K562 (cell line): ENCODE measurements around the gene HDAC10. TPM values are rescaled to one million over a fixed set of nuclear protein-coding genes. Genes with fewer than 3 reads are reported as not detected.

Experiments used
- ATAC-seq: fragments of 200-7000 bp; cut with Tn5 transposase; 3 replicates; pipeline ENCODE4 v1.9.1; 2020; ENCODE audit warnings: moderate library complexity
- BruUV-seq: library from RNA; stranded (reverse); fragments of 400-500 nt; replicated peaks from 2 replicates; lab custom pipeline; 2021; lab: Mats Ljungman, UMichigan
- CTCF ChIA-PET: fragments of 300-600 bp; formaldehyde crosslinking; extraction: SDS; loops from one replicate; lab custom pipeline; 2021; ENCODE audit warnings: low intra/inter-chr PET ratio; lab: Yijun Ruan, JAX
- POLR2A ChIA-PET: fragments of 300-600, 350-650 bp; sonication (Branson Sonifier 250); formaldehyde crosslinking; extraction: SDS; loops from one replicate; lab custom pipeline; 2021; ENCODE audit warnings: antibody characterized with exemption, inconsistent platforms; lab: Yijun Ruan, JAX
- DNase-seq, 4 experiments: peaks; one replicate each; pipeline versions ENCODE4 v3.0.0 to v3.0.0-alpha.2; 2011 to 2018; ENCODE audit warnings: low spot score in 3 of 4, mixed read lengths in 3 of 4; ENCODE audit errors: extremely low read depth in 1 of 4
- FAIRE-seq: peaks from 2 replicates; lab custom pipeline; 2011; peaks lifted over from hg19 to GRCh38; lab: Jason Lieb, UNC
- H2AFZ ChIP-seq: 2 replicates; pipeline ENCODE4 v1.6.0; 2011; ENCODE audit warnings: low read depth, low read length, control low read depth, inconsistent platforms
- H3K27ac ChIP-seq: fragments of 200-600 bp; 3 replicates; pipeline ENCODE4 v1.8.0; 2011; ENCODE audit warnings: low read depth, mild to moderate bottlenecking, control low read depth, inconsistent platforms, low read length, moderate library complexity, mixed read lengths; ENCODE audit errors: extremely low read depth
- H3K27me3 ChIP-seq, 2 experiments: fragments of 300-600 bp in 1 of 2; 2 replicates in 1 of 2; 3 replicates in 1 of 2; pipeline versions ENCODE4 v1.6.0 to v1.8.0; 2011; ENCODE audit warnings: inconsistent platforms in 2 of 2, low read length in 2 of 2, mild to moderate bottlenecking in 1 of 2, mixed read lengths in 1 of 2, moderate library complexity in 1 of 2; ENCODE audit not compliant: control insufficient read depth in 2 of 2, insufficient read depth in 2 of 2
- H3K36me3 ChIP-seq: fragments of 300-600 bp; 3 replicates; pipeline ENCODE4 v1.8.0; 2011; ENCODE audit warnings: mild to moderate bottlenecking, low read length, inconsistent platforms; ENCODE audit not compliant: control insufficient read depth, insufficient read depth
- H3K4me1 ChIP-seq, 2 experiments: fragments of 200-600 bp in 1 of 2; replicated peaks in 1 of 2; 2 replicates in 1 of 2; 3 replicates in 1 of 2; pipeline versions ENCODE4 v1.5.1 to v1.8.0; 2011; ENCODE audit warnings: inconsistent platforms in 2 of 2, low read length in 2 of 2, mild to moderate bottlenecking in 1 of 2, mixed read lengths in 1 of 2, moderate library complexity in 1 of 2; ENCODE audit not compliant: control insufficient read depth in 2 of 2, insufficient read depth in 2 of 2
- H3K4me2 ChIP-seq: 2 replicates; pipeline ENCODE4 v1.6.1; 2011; ENCODE audit warnings: low read length, control low read depth, inconsistent platforms, mixed read lengths; ENCODE audit not compliant: insufficient read depth
- H3K4me3 ChIP-seq: fragments of 200-600 bp; sonication (generic), shearing (Covaris generic); 2 replicates; pipeline ENCODE4 v1.5.1; 2016; ENCODE audit warnings: control low read depth, inconsistent platforms
- H3K79me2 ChIP-seq: fragments of 200-600 bp; 3 replicates; pipeline ENCODE4 v1.8.0; 2011; ENCODE audit warnings: low read length, inconsistent platforms; ENCODE audit not compliant: control insufficient read depth, insufficient read depth
- H3K9ac ChIP-seq, 2 experiments: 2 replicates each; pipeline versions ENCODE4 v1.6.0 to v1.6.1; 2011; ENCODE audit warnings: low read depth in 2 of 2, low read length in 2 of 2, control low read depth in 1 of 2, inconsistent platforms in 1 of 2, mild to moderate bottlenecking in 1 of 2, mixed read lengths in 1 of 2; ENCODE audit not compliant: insufficient read depth in 1 of 2
- H3K9me1 ChIP-seq: one replicate; pipeline ENCODE4 v1.6.0; 2011; ENCODE audit warnings: inconsistent platforms, mild to moderate bottlenecking, low read length, moderate library complexity; ENCODE audit not compliant: control insufficient read depth, insufficient read depth
- H3K9me3 ChIP-seq: replicated peaks from 2 replicates; pipeline ENCODE4 v1.5.1; 2011; ENCODE audit warnings: low read depth, low read length, inconsistent platforms; ENCODE audit not compliant: control insufficient read depth, insufficient read depth
- H4K20me1 ChIP-seq: replicated peaks from 2 replicates; pipeline ENCODE4 v1.6.1; 2011; ENCODE audit warnings: low read length, inconsistent platforms, mixed read lengths; ENCODE audit not compliant: control insufficient read depth, insufficient read depth
- BCLAF1 ChIP-seq, 2 experiments: fragments of 450-650 bp in 1 of 2; IDR thresholded peaks; 2 replicates each; pipeline ENCODE4 v1.6.1; 2011 to 2017; ENCODE audit warnings: low read depth in 2 of 2, antibody characterized with exemption in 1 of 2, borderline replicate concordance in 1 of 2, low read length in 1 of 2, mild to moderate bottlenecking in 1 of 2, mixed read lengths in 1 of 2; ENCODE audit not compliant: control insufficient read depth in 1 of 2
- EWSR1 ChIP-seq: fragments of 450-650 bp; IDR thresholded peaks from 2 replicates; pipeline ENCODE4 v1.6.1; 2018; ENCODE audit warnings: borderline replicate concordance, mild to moderate bottlenecking, low read depth, moderate library complexity; ENCODE audit not compliant: partially characterized antibody
- HNRNPK ChIP-seq: fragments of 200-400 bp; formaldehyde crosslinking; IDR thresholded peaks from one replicate; pipeline ENCODE4 v1.6.1; 2018; ENCODE audit warnings: mild to moderate bottlenecking, low read depth, low read length; ENCODE audit not compliant: poor library complexity, severe bottlenecking
- JUNB ChIP-seq: fragments of 450-650 bp; formaldehyde crosslinking; conservative IDR thresholded peaks from 2 replicates; pipeline ENCODE4 v1.4.0; 2020; ENCODE audit warnings: mild to moderate bottlenecking
- NFRKB ChIP-seq: fragments of 450-650 bp; IDR thresholded peaks from 2 replicates; pipeline ENCODE4 v1.6.1; 2016; ENCODE audit warnings: low read depth
- POLR2A ChIP-seq: fragments of 450-650 bp; conservative IDR thresholded peaks from 2 replicates; pipeline ENCODE4 v1.6.1; 2016
- RBBP5 ChIP-seq: fragments of 200-600 bp; sonication (generic); IDR thresholded peaks from 2 replicates; pipeline ENCODE4 v1.6.1; 2012; ENCODE audit warnings: borderline replicate concordance, mild to moderate bottlenecking, low read length, control low read depth, inconsistent platforms; ENCODE audit not compliant: insufficient read depth, poor library complexity, severe bottlenecking
- SMAD4 ChIP-seq: fragments of 250-450 bp; sonication (Bioruptor Pico); conservative IDR thresholded peaks from 2 replicates; pipeline ENCODE4 v1.8.0; 2021; ENCODE audit warnings: inconsistent platforms, mild to moderate bottlenecking, moderate library complexity
- TEAD1 ChIP-seq, 2 experiments: fragments of 450-650 bp in 1 of 2; sonication (generic) in 1 of 2; formaldehyde crosslinking; IDR thresholded peaks; 2 replicates each; pipeline versions ENCODE4 v1.4.0 to v1.8.0; 2020 to 2022; ENCODE audit warnings: mild to moderate bottlenecking in 2 of 2, missing genetic modification reagents in 1 of 2
- TSHZ1 ChIP-seq: fragments of 250-450 bp; sonication (Bioruptor Pico); IDR thresholded peaks from 2 replicates; pipeline ENCODE4 v1.4.0; 2020; ENCODE audit warnings: mild to moderate bottlenecking, moderate library complexity
- ZNF165 ChIP-seq: fragments of 250-450 bp; sonication (Bioruptor Pico); IDR thresholded peaks from 2 replicates; pipeline ENCODE4 v1.4.0; 2020; ENCODE audit warnings: borderline replicate concordance
- ZNF408 ChIP-seq: fragments of 250-450 bp; sonication (Bioruptor Pico); IDR thresholded peaks from 2 replicates; pipeline ENCODE4 v1.4.0; 2020; ENCODE audit warnings: low read depth, mild to moderate bottlenecking, moderate library complexity
- ZNF551 ChIP-seq: fragments of 250-450 bp; sonication (Bioruptor Pico); IDR thresholded peaks from 2 replicates; pipeline ENCODE4 v1.5.0; 2021; ENCODE audit warnings: mild to moderate bottlenecking, moderate library complexity
- WGBS: fragments of 100-300 bp; shearing (Covaris generic); methylation state at CpG from one replicate; pipeline ENCODE4 v1.1.6; 2016; ENCODE audit warnings: low coverage, mixed read lengths; ENCODE audit not compliant: insufficient coverage; ENCODE audit errors: missing lambda C conversion rate; 5-methylcytosine and 5-hydroxymethylcytosine counted together
- in situ Hi-C: fragments of 300-500 bp; cut with MboI; formaldehyde crosslinking; loops from 4 replicates; pipeline ENCODE4 v1.15.0; 2018; ENCODE audit warnings: inconsistent platforms, mixed read lengths
- intact Hi-C: fragments of 100-400 bp; cut with micrococcal nuclease; formaldehyde crosslinking; loops from 2 replicates; pipeline ENCODE4 v1.14.2; 2022
- polyA plus RNA-seq, 8 experiments: library from polyadenylated mRNA; depleted of rRNA in 4 of 8; stranded (reverse) in 5 of 8; unstranded in 3 of 8; fragments of >200 nt; fragmentation: Nextera tagmentation in 2 of 8; fragmentation: Illumina TruSeq in 1 of 8; extraction: Ambion mirVana in 2 of 8; extraction: Trizol in 1 of 8; gene quantifications; 2 replicates each; pipeline versions ENCODE4 v1.2.1 to v1.2.3, GENCODE V29; 2011 to 2014; ENCODE audit warnings: inconsistent platforms in 1 of 8, missing spikeins in 1 of 8
- total RNA-seq, 7 experiments: library from RNA; depleted of rRNA in 6 of 7; stranded (reverse); fragments of >200 nt in 6 of 7; fragmentation: Illumina TruSeq in 2 of 7; extraction: Trizol in 2 of 7; gene quantifications; 2 replicates each; pipeline versions ENCODE4 v1.2.1 to v1.2.3, GENCODE V29; 2011 to 2021; ENCODE audit warnings: low replicate concordance in 1 of 7

The HDAC10 gene
- total and polyA plus RNA-seq, 9 of the 15 experiments (the other 6 are each of a cell fraction or from before 2014, with no cell fraction given), result 0.10 to 44.2 (median 6.5) TPM

GRCh38 chr22:50260801-50261614 is 9.9 kb upstream of the HDAC10 start (continued):
- TF ChIP-seq BCLAF1 (IDR thresholded peaks at IDR 0.05; ENCODE audit: borderline replicate concordance in 1 of 2, control insufficient read depth in 1 of 2, low read depth in 2 of 2, low read length in 1 of 2) (no peak), SMAD4 (CRISPR knock-in tag) (0 out of 2 replicates have a peak, but pooled peaks have one; percentile 31), HNRNPK (no peak), ZNF551 (CRISPR knock-in tag) (no peak)

GRCh38 chr22:50260434-50260800 is 9.4 kb upstream of the HDAC10 start:
- Histone ChIP-seq H2AFZ (0 out of 2 replicates have a peak overlapping the region, but pooled peaks have one; percentile 4), H3K27me3 (no peaks in the 10 kb centered on the region), H3K79me2 (peaks cover 27% of the 10 kb centered on the region), H3K4me2 (peak overlapping the region; percentile 79), H3K36me3 (peaks cover 38% of the 10 kb centered on the region; the same call in 1 of the 3 replicates), H3K9ac (peak overlapping the region; percentile 72 to 95), H3K4me1 (peaks cover 15 to 90% of the 10 kb centered on the region in 2 experiments; a peak in 4 of 5 replicates), H3K9me3 (no peaks in the 10 kb centered on the region), H3K9me1 (no peaks in the 10 kb centered on the region), H3K27ac (peak overlapping the region; percentile 76), H4K20me1 (no peaks in the 10 kb centered on the region), H3K4me3 (peak overlapping the region; percentile 64)
- peak; percentile 11 for ATAC-seq
- WGBS, result 11% methylated on average over 3 of the region's 11 CpGs
- no peak for FAIRE-seq
- ChIA-PET CTCF (no interaction called here), POLR2A (no interaction called here)
- intact Hi-C loops, result no loop called here
- BruUV-seq, result no TSS peak
- in situ Hi-C loops, result no loop called here
- DNase-seq, result peak in 1 of 4 experiments; percentile 25
- TF ChIP-seq RBBP5 (peak; percentile 1), TEAD1 (CRISPR knock-in tag; IDR thresholded peaks at IDR 0.05) (0 out of 4 replicates have a peak, but pooled peaks of 1 of the 2 experiments have one; percentile 24), ZNF165 (no peak), EWSR1 (no peak), TSHZ1 (CRISPR knock-in tag) (no peak), POLR2A (0 out of 2 replicates have a peak, but pooled peaks have one; percentile 8), JUNB (CRISPR knock-in tag) (no peak), NFRKB (no peak), ZNF408 (CRISPR knock-in tag) (no peak)
